Mesenchymal stem cell (in vitro differentiated cells and primary cell): Measurements from ENCODE around the gene CDH4.

ENCODE experiments used
- DNase-seq: peaks from one replicate; pipeline ENCODE4 v3.0.0-alpha.2; 2013
- H2AFZ ChIP-seq: one replicate; pipeline ENCODE4 v1.6.1; 2013; ENCODE audit warnings: low read depth, mild to moderate bottlenecking, control low read depth, inconsistent platforms, low read length, moderate library complexity
- H2AK5ac ChIP-seq: 2 replicates; pipeline ENCODE4 v1.6.1; 2013; ENCODE audit warnings: low read length, moderate library complexity, mild to moderate bottlenecking, inconsistent platforms; ENCODE audit not compliant: severe bottlenecking
- H2BK120ac ChIP-seq: one replicate; pipeline ENCODE4 v1.6.1; 2013; ENCODE audit warnings: low read depth, mild to moderate bottlenecking, inconsistent platforms, low read length, moderate library complexity
- H2BK12ac ChIP-seq, 2 experiments: one replicate each; pipeline ENCODE4 v1.6.1; 2013; ENCODE audit warnings: inconsistent platforms in 2 of 2, low read length in 2 of 2, mild to moderate bottlenecking in 2 of 2, moderate library complexity in 2 of 2, control low read depth in 1 of 2
- H2BK15ac ChIP-seq: one replicate; pipeline ENCODE4 v1.6.1; 2013; ENCODE audit warnings: mild to moderate bottlenecking, low read depth, inconsistent platforms; ENCODE audit not compliant: poor library complexity, severe bottlenecking
- H2BK5ac ChIP-seq: 2 replicates; pipeline ENCODE4 v1.6.1; 2013; ENCODE audit warnings: low read depth, mild to moderate bottlenecking, low read length, control low read depth, inconsistent platforms; ENCODE audit not compliant: poor library complexity, severe bottlenecking
- H3K14ac ChIP-seq, 2 experiments: one replicate each; pipeline ENCODE4 v1.6.1; 2013; ENCODE audit warnings: inconsistent platforms in 2 of 2, low read length in 2 of 2, control low read depth in 1 of 2, mild to moderate bottlenecking in 1 of 2, moderate library complexity in 1 of 2
- H3K18ac ChIP-seq, 2 experiments: one replicate each; pipeline ENCODE4 v1.6.1; 2013; ENCODE audit warnings: inconsistent platforms in 2 of 2, low read length in 2 of 2, control low read depth in 1 of 2, low read depth in 1 of 2, mild to moderate bottlenecking in 1 of 2
- H3K23ac ChIP-seq, 2 experiments: one replicate each; pipeline ENCODE4 v1.6.1; 2013; ENCODE audit warnings: inconsistent platforms in 2 of 2, low read length in 2 of 2, mild to moderate bottlenecking in 2 of 2, moderate library complexity in 2 of 2, control low read depth in 1 of 2
- H3K27ac ChIP-seq: 2 replicates; pipeline ENCODE4 v1.5.1; 2013; ENCODE audit warnings: mild to moderate bottlenecking, moderate library complexity, low read length, control low read depth, inconsistent platforms; ENCODE audit not compliant: poor library complexity, severe bottlenecking
- H3K27me3 ChIP-seq, 2 experiments: 2 replicates each; pipeline versions ENCODE4 v1.6.1 to v1.7.0; 2013; ENCODE audit warnings: low read length in 2 of 2, mild to moderate bottlenecking in 2 of 2, moderate library complexity in 2 of 2, control low read depth in 1 of 2, inconsistent platforms in 1 of 2; ENCODE audit not compliant: control insufficient read depth in 1 of 2, insufficient read depth in 1 of 2
- H3K36me3 ChIP-seq, 2 experiments: 2 replicates each; pipeline versions ENCODE4 v1.6.1 to v1.7.0; 2013; ENCODE audit warnings: low read length in 2 of 2, control low read depth in 1 of 2, inconsistent platforms in 1 of 2, low read depth in 1 of 2, mild to moderate bottlenecking in 1 of 2; ENCODE audit not compliant: insufficient read depth in 2 of 2, control insufficient read depth in 1 of 2
- H3K4ac ChIP-seq, 2 experiments: one replicate each; pipeline ENCODE4 v1.6.1; 2013; ENCODE audit warnings: inconsistent platforms in 2 of 2, low read length in 2 of 2, mild to moderate bottlenecking in 2 of 2, moderate library complexity in 2 of 2, control low read depth in 1 of 2, low read depth in 1 of 2
- H3K4me1 ChIP-seq: 2 replicates; pipeline ENCODE4 v1.6.1; 2013; ENCODE audit warnings: low read depth, low read length, control low read depth; ENCODE audit not compliant: control insufficient read depth, insufficient read depth
- H3K4me2 ChIP-seq: 2 replicates; pipeline ENCODE4 v1.6.1; 2013; ENCODE audit warnings: low read length, mild to moderate bottlenecking, inconsistent platforms; ENCODE audit not compliant: poor library complexity, severe bottlenecking
- H3K4me3 ChIP-seq, 2 experiments: 2 replicates each; pipeline versions ENCODE4 v1.5.1 to v1.7.0; 2013; ENCODE audit warnings: low read length in 2 of 2, mild to moderate bottlenecking in 2 of 2, control low read depth in 1 of 2, low read depth in 1 of 2; ENCODE audit not compliant: insufficient read depth in 1 of 2
- H3K79me1 ChIP-seq: replicated peaks from 2 replicates; pipeline ENCODE4 v1.6.1; 2013; ENCODE audit warnings: mild to moderate bottlenecking, control low read depth, low read length, inconsistent platforms; ENCODE audit not compliant: poor library complexity, severe bottlenecking
- H3K9ac ChIP-seq: 2 replicates; pipeline ENCODE4 v1.7.0; 2013; ENCODE audit warnings: mild to moderate bottlenecking, low read length, moderate library complexity
- H3K9me3 ChIP-seq: 2 replicates; pipeline ENCODE4 v1.7.0; 2013; ENCODE audit warnings: mild to moderate bottlenecking, low read length; ENCODE audit not compliant: control insufficient read depth
- H4K8ac ChIP-seq: one replicate; pipeline ENCODE4 v1.6.1; 2013; ENCODE audit warnings: inconsistent platforms, mild to moderate bottlenecking, low read length, moderate library complexity
- H4K91ac ChIP-seq: one replicate; pipeline ENCODE4 v1.6.1; 2013; ENCODE audit warnings: mild to moderate bottlenecking, low read length, inconsistent platforms
- WGBS: methylation state at CpG from one replicate; pipeline ENCODE4 v1.1.7; 2013; ENCODE audit warnings: mixed read lengths; 5-methylcytosine and 5-hydroxymethylcytosine counted together

Gene CDH4

DNA sequence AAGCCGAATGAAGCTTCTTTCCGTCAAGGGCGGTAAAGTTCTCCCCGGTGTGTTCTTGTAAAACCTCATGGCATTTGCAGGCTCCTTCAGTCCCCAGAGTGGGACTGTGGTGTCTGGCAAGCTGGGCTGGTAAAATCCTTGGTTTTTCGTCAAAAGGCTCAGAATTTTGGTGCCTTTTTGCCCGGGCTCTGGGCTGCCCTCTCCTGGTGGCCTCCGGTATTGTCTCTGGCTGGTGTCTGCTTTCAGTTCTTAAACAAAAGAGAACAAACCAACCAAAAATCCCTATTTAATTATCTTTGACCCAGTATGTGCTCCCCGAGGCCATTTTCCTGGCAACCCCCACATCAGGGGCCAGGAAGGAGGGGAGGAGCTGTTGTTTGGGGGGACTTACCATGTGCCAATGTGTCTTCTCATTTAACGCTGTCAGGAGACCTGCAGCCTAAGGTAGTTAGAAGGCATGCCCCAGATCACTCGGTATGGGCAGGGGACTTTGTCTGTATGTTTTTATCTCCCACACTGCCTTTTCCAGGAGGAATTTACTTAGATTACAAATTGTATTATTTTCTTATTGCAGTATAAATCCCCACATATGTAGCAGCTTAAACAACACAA, 11.1 kb downstream of the CDH4 start:
- Histone ChIP-seq H2BK5ac (no peak overlapping the region), H3K4me1 (peaks cover 2% of the 10 kb centered on the region), H2AFZ (no peak overlapping the region), H3K18ac (no peak overlapping the region), H3K27ac (no peak overlapping the region), H3K14ac (no peak overlapping the region), H3K27me3 (peaks cover 0 to 38% of the 10 kb centered on the region in 2 experiments), H3K4me2 (no peak overlapping the region), H3K79me1 (peaks cover 32% of the 10 kb centered on the region), H3K4ac (no peak overlapping the region), H2BK15ac (no peak overlapping the region), H4K91ac (no peak overlapping the region), H2BK120ac (no peak overlapping the region), H3K23ac (no peak overlapping the region), H3K36me3 (peaks cover 0 to 10% of the 10 kb centered on the region in 2 experiments), H4K8ac (no peak overlapping the region), H3K4me3 (no peak overlapping the region), H3K9me3 (peaks cover 7% of the 10 kb centered on the region), H2BK12ac (no peak overlapping the region), H3K9ac (no peak overlapping the region), H2AK5ac (no peak overlapping the region)
- DNase-seq: peak; percentile 40
- 39% methylated on average over 9 of the region's 10 CpGs for WGBS

DNA sequence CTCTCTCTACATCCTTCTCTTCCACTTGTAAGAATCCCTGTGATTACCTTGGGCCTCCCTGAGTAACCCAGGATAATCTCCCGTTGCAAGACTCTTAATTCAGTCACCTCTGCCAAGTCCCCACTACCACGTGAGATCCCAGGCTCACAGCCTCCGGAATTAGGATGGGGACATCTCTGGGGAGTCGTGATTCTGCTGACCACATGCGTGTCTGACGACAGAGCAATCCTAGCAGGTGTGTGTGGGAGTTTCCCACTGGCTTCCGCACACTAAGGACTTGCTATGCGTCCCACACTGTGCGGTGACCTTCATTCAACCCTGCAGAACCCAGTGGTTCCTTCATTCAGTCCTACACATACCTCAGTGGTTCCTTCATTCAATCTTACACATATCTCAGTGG, 11.9 kb downstream of the CDH4 start:
- H2BK12ac ChIP-seq: no peak overlapping the region
- H4K91ac ChIP-seq: no peak overlapping the region
- no peak overlapping the region for H3K9ac ChIP-seq
- peaks cover 35% of the 10 kb centered on the region for H3K79me1 ChIP-seq
- no peak overlapping the region for H2BK5ac ChIP-seq
- WGBS: 89% methylated on average over 9 of the region's 9 CpGs
- peaks cover 0 to 14% of the 10 kb centered on the region in 2 experiments for H3K36me3 ChIP-seq
- H3K4me3 ChIP-seq: no peak overlapping the region
- H3K4me2 ChIP-seq: no peak overlapping the region
- H3K27ac ChIP-seq: no peak overlapping the region
- no peak overlapping the region for H3K4ac ChIP-seq
- H3K27me3 ChIP-seq: peaks cover 0 to 38% of the 10 kb centered on the region in 2 experiments
- no peak overlapping the region for H3K18ac ChIP-seq
- H3K9me3 ChIP-seq: peaks cover 7% of the 10 kb centered on the region
- H2AFZ ChIP-seq: no peak overlapping the region
- no peak overlapping the region for H2AK5ac ChIP-seq
- H3K4me1 ChIP-seq: peaks cover 2% of the 10 kb centered on the region
- no peak overlapping the region for H2BK120ac ChIP-seq
- DNase-seq: no peak
- H3K14ac ChIP-seq: no peak overlapping the region
- no peak overlapping the region for H3K23ac ChIP-seq
- no peak overlapping the region for H2BK15ac ChIP-seq
- no peak overlapping the region for H4K8ac ChIP-seq

DNA sequence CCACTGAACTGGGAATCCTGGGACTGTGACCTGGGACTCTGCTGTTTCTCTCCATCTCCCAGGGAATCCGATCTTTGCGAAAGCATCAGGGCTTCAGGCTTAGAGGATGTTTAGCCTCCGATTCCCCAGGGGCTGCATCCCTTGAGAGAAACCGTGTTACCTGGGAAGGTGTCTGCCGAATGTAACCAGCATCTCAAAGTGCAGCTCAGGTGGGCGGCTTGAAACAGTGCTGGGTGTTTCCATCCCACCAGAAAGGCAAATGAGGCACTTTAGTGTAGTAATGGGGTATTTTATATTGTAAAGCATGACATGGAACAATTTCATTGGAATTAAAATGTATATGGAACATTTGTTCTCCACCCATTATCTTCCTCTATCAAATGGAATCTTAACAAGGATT, 15.2 kb downstream of the CDH4 start:
- peaks cover 38% of the 10 kb centered on the region for H3K79me1 ChIP-seq
- H4K8ac ChIP-seq: no peak overlapping the region
- no peak overlapping the region for H4K91ac ChIP-seq
- no peaks in the 10 kb centered on the region for H3K9me3 ChIP-seq
- no peak overlapping the region for H3K4me3 ChIP-seq
- H3K27ac ChIP-seq: no peak overlapping the region
- H2BK5ac ChIP-seq: no peak overlapping the region
- no peak for DNase-seq
- no peak overlapping the region for H2BK12ac ChIP-seq
- H3K9ac ChIP-seq: no peak overlapping the region
- no peak overlapping the region for H3K4me2 ChIP-seq
- no peak overlapping the region for H3K14ac ChIP-seq
- no peak overlapping the region for H3K18ac ChIP-seq
- H2BK120ac ChIP-seq: no peak overlapping the region
- peaks cover 0 to 16% of the 10 kb centered on the region in 2 experiments for H3K36me3 ChIP-seq
- H3K23ac ChIP-seq: no peak overlapping the region
- 90% methylated on average over 6 of the region's 6 CpGs for WGBS
- no peak overlapping the region for H2BK15ac ChIP-seq
- H3K4ac ChIP-seq: no peak overlapping the region
- H3K4me1 ChIP-seq: peaks cover 6% of the 10 kb centered on the region
- peaks cover 0 to 20% of the 10 kb centered on the region in 2 experiments for H3K27me3 ChIP-seq
- H2AFZ ChIP-seq: no peak overlapping the region
- H2AK5ac ChIP-seq: no peak overlapping the region

DNA sequence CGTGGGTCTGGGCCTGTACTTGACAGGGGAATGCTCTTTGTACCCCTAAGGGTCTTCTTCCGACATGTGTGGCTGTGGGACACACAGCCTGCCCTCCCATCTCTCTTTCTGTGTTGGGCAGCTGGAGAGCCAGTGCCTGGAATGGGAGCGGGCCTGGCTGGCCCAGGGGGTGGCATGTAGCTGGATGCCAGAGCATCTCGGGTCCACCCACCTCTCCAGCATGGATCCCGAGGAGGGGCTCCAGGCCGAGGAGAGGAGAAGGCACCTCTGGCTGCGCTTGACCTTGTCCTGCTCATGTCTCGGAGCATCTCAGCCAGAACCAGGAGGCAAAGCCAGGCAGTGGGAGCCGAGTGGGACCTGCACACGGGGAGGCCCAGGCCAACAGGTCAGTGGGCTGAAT, 16.0 kb downstream of the CDH4 start:
- H3K23ac ChIP-seq: no peak overlapping the region
- H3K4ac ChIP-seq: no peak overlapping the region
- WGBS: 94% methylated on average over 10 of the region's 10 CpGs
- DNase-seq: no peak
- no peak overlapping the region for H2BK5ac ChIP-seq
- H3K4me1 ChIP-seq: peaks cover 6% of the 10 kb centered on the region
- no peak overlapping the region for H3K4me2 ChIP-seq
- H3K9ac ChIP-seq: no peak overlapping the region
- H4K91ac ChIP-seq: no peak overlapping the region
- no peaks in the 10 kb centered on the region for H3K9me3 ChIP-seq
- H2BK120ac ChIP-seq: no peak overlapping the region
- peak overlapping the region; percentile 52 for H2BK15ac ChIP-seq
- no peak overlapping the region for H3K27ac ChIP-seq
- H2AK5ac ChIP-seq: no peak overlapping the region
- no peak overlapping the region for H4K8ac ChIP-seq
- peaks cover 0 to 17% of the 10 kb centered on the region in 2 experiments for H3K27me3 ChIP-seq
- no peak overlapping the region for H3K4me3 ChIP-seq
- peaks cover 0 to 16% of the 10 kb centered on the region in 2 experiments for H3K36me3 ChIP-seq
- H3K18ac ChIP-seq: no peak overlapping the region
- H3K14ac ChIP-seq: no peak overlapping the region
- peaks cover 36% of the 10 kb centered on the region for H3K79me1 ChIP-seq
- H2AFZ ChIP-seq: no peak overlapping the region
- H2BK12ac ChIP-seq: no peak overlapping the region
